Prostate gland (tissue), 2 donors: Measurements from ENCODE around the gene CMTM3.
"Not testable (repeated sequence)": the region's sequence is repeated elsewhere in the genome, so short reads cannot be mapped to it uniquely, and the experiment has no call there.

Source experiments
- CTCF ChIP-seq, 4 experiments: fragments of 200-600 bp in 2 of 4; fragments of 450-650 bp in 2 of 4; sonication (generic) in 2 of 4; IDR thresholded peaks; 1 replicate in 3 of 4; 2 replicates in 1 of 4; pipeline ENCODE4 v1.5.1; 2016 to 2019; ENCODE audit warnings: antibody characterized with exemption in 4 of 4, mild to moderate bottlenecking in 2 of 4, moderate library complexity in 2 of 4
- POLR2A ChIP-seq: fragments of 450-650 bp; IDR thresholded peaks from one replicate; pipeline ENCODE4 v1.6.1; 2016; ENCODE audit warnings: antibody characterized with exemption, mild to moderate bottlenecking

GRCh38 chr16:66661671-66662346, 57.3 kb downstream of the CMTM3 start:
- not testable (repeated sequence) for TF ChIP-seq CTCF (IDR thresholded peaks at IDR 0.05); POLR2A
